Measurements from ENCODE around the gene EHHADH. TPM values are rescaled to one million over a fixed set of nuclear protein-coding genes. Genes with fewer than 3 reads are reported as not detected.

Gene EHHADH
- total RNA-seq, 1 donor, result under 0.01 TPM

DNA sequence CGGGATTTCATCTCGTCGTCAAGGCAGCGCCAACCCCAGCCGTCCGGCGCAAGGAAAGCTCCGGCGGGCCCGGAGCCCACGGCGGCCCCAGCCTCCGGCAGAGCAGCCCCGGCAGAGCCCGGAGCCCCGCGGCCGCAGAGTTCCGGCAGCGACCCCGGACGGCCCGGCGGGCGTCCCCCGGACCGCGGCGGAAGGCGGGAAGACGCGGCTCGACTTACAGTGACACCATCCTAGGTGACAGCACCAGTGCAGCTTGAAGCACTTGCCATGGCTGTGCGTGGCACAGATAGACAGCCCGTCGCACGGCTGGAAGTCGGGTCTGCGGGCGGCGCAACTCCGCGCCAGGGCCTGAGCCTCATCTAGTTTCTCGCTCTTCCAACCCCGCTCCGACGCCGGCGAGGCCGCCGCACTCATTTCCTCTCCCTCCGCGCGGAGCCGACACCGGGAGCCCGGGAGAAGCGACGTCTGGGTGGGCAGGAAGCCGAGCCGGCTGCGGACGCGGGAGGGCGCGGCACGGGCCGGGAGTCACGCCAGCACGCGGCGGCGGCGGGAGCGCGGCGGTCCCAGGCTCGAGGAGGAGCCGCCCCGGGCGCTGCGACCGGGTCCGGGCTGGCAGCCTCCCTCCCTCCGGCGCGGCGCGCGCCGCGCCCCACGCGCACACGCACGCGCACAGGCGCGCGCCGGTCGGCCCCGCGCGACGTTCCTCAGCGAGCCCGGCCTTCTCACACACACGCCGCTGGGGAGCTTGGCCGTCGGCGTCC lies 101.3 kb downstream of the EHHADH start, which contains the start of gene C3orf70:
Gene C3orf70, minus strand, starts transcription at position 651 of the 761 bp plus-strand sequence. Its CDS starts 237 bp downstream, at position 414.
- H3K4me1 ChIP-seq (ENCODE audit: insufficient read depth, low read length), result peaks cover 12% of the 10 kb centered on the region
- peaks cover 73% of the 10 kb centered on the region for H3K27me3 ChIP-seq (ENCODE audit: insufficient read depth, low read length)
- no peaks in the 10 kb centered on the region for H3K9me3 ChIP-seq (ENCODE audit: low read depth, low read length)
- peak within 1 kb of the TSS; percentile 34 for H3K4me3 ChIP-seq (ENCODE audit: low read length)

DNA sequence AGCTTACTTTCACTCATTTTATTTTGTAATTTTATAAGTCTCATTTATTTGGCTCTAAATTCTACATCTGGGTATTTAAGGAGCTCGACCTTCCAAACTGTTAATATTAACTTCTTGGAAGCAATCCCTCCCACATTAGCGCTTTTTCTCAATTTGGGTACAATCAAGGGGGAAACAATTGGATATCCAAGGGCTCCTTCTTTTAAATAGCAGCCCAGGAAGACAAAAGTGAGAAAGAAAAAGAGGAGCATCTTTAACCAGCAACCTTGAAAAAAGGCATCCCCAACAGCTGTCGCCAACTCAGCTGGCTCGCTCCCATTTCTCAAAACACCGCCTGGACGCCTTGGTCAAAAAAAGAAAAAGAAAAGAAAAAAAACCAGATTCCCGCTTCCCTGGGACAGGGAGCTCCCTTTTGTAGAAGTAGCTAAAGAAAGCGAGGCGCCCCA lies 101.9 kb downstream of the EHHADH start:
- no peaks in the 10 kb centered on the region for H3K9me3 ChIP-seq (ENCODE audit: low read depth, low read length)
- peaks cover 78% of the 10 kb centered on the region for H3K27me3 ChIP-seq (ENCODE audit: insufficient read depth, low read length)
- H3K4me1 ChIP-seq (ENCODE audit: insufficient read depth, low read length), result peaks cover 12% of the 10 kb centered on the region
- no peak overlapping the region for H3K4me3 ChIP-seq (ENCODE audit: low read length)

DNA sequence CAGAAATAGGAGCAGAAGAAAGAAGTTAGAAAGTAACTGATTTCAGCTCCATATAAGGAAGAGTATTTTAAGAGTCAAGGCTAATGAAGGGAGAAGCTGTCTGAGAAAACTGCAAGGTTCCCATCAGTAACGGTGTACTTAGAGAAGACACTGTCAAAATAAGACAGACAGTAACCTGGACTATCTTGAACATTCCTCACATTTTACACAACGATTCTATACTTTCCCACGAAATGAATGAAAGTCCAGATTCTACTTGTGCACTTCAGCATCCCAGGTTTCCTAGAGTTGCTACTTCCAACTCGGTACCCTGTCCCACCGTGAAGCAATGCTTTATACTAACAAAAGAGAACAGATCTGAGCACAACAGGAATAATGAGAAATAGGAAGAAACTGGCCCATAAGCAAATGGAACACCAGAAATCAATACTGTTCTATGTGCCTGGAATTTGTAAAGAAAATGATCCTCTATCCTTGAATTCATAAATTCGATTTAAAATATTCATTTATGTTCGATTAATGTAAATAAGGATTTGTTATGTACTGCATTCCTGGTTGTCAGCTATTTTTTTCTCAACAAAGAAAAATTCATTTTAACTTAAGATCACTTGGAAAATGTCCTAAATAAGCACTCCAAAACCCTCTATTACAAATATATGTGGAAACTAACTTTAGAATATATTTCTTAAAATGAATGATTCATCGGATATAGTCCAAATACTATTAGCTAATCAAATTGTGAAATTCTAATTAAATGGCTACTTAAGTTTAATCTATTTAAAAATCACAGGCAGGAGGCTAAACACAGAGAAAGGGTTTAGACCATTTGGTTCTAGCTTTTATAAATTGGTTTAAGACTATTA lies 102.5 kb downstream of the EHHADH start:
- no peaks in the 10 kb centered on the region for H3K9me3 ChIP-seq (ENCODE audit: low read depth, low read length)
- H3K4me1 ChIP-seq (ENCODE audit: insufficient read depth, low read length), result peaks cover 12% of the 10 kb centered on the region
- H3K27me3 ChIP-seq (ENCODE audit: insufficient read depth, low read length), result peaks cover 82% of the 10 kb centered on the region
- no peak overlapping the region for H3K4me3 ChIP-seq (ENCODE audit: low read length)

DNA sequence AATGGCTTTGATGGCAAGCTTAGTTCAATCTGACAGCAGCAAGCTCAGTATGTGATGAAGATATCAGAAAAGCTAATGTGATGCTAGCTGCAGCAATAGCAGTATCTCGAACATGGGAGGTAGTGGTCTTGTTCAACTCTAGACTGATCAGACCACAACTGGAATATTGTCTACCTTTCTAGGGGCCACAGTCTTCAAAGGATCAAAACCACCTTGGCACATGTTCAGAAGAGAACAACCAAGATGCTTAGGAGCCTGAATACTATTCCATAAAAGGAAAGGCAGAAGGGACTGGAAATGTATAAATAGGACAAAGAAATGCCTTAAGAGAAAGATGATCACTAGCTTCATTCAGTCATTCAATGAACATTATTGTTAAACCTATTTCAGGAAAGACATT lies 103.3 kb downstream of the EHHADH start:
- peaks cover 12% of the 10 kb centered on the region for H3K4me1 ChIP-seq (ENCODE audit: insufficient read depth, low read length)
- peaks cover 81% of the 10 kb centered on the region for H3K27me3 ChIP-seq (ENCODE audit: insufficient read depth, low read length)
- no peak overlapping the region for H3K4me3 ChIP-seq (ENCODE audit: low read length)
- no peaks in the 10 kb centered on the region for H3K9me3 ChIP-seq (ENCODE audit: low read depth, low read length)

DNA sequence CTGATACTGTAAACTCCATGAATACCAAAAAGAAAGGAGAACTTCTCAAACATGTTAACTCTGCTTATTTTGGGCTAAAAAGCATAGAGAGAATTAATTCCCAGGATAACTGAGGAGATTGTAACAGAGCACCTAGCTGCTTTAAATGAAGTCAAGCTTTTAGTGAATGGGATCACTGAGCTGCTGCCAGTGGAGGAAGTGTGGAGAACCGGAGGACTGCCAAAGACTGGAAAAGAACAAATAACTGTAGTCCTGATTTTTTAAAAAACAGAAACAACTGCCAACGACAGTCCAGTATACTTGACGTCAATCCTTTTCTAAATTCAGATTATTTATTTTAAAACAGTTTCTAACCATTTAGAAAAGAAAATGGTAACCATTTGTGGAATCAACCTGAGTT lies 104.3 kb downstream of the EHHADH start:
- H3K4me1 ChIP-seq (ENCODE audit: insufficient read depth, low read length), result peaks cover 12% of the 10 kb centered on the region
- H3K4me3 ChIP-seq (ENCODE audit: low read length), result no peak overlapping the region
- no peaks in the 10 kb centered on the region for H3K9me3 ChIP-seq (ENCODE audit: low read depth, low read length)
- peaks cover 76% of the 10 kb centered on the region for H3K27me3 ChIP-seq (ENCODE audit: insufficient read depth, low read length)

DNA sequence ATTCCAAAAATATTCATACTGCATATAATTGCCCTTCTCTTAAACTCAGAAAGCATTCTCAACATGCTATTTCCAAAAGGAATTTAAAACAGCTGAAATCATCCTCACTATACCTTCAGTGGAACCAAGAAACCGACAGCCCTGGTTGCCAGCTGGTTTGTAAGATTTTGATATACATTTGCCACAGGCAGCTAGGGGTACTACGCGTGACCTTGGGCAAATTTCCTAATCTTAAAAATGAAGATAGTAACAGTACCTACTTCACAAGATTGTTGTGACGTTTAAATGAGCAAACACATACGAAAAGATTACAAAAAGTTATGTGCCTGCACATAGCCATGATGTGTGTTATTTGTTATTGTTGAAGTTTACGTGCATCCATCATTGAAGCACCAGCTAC lies 108.3 kb downstream of the EHHADH start:
- Histone ChIP-seq H3K4me3 (ENCODE audit: low read length) (no peak overlapping the region), H3K4me1 (ENCODE audit: insufficient read depth, low read length) (no peaks in the 10 kb centered on the region), H3K9me3 (ENCODE audit: low read depth, low read length) (no peaks in the 10 kb centered on the region), H3K27me3 (ENCODE audit: insufficient read depth, low read length) (peaks cover 40% of the 10 kb centered on the region)

DNA sequence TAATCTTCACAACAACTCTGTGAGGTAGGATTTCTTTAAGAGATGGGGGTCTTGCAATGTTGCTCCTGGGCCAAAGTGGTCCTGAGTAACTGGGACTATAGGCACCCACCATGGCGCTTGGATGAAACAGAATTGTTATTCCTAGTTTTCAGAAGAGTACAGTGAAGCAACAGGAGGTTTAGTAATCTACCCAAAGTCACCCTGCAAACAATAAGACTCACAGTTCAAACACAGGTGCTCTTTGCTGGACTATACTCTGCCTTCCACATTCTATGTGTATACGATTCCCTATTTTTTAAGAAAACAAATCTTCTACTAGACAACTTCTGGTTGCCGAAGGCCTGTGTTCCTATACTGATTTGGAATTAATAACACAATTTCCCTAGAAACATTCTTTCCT lies 109.1 kb downstream of the EHHADH start:
- Histone ChIP-seq H3K4me1 (ENCODE audit: insufficient read depth, low read length) (no peaks in the 10 kb centered on the region), H3K9me3 (ENCODE audit: low read depth, low read length) (no peaks in the 10 kb centered on the region), H3K4me3 (ENCODE audit: low read length) (no peak overlapping the region), H3K27me3 (ENCODE audit: insufficient read depth, low read length) (peaks cover 33% of the 10 kb centered on the region)

Other genes with a start within 250 kb of the EHHADH start
- not detected for gene C3orf70, start 101.0 kb downstream of the EHHADH start, total RNA-seq
- 4.9 TPM for gene MAP3K13, start 109.1 kb upstream of the EHHADH start, total RNA-seq
- gene TMEM41A, start 245.0 kb upstream of the EHHADH start, total RNA-seq, result 16.8 TPM